Stimulated activated CD4-positive, alpha-beta T cell treated with anti-CD3 and anti-CD28 coated beads, Interleukin-12 subunit alpha, Interleukin-12 subunit beta, amount 100 ng/mL, for 4 hours (primary cell): ENCODE measurements around the gene YY1.
A peak's percentile ranks its signal among the peaks of the same experiment; 100 is the strongest.
"Not testable (repeated sequence)": the region's sequence is repeated elsewhere in the genome, so short reads cannot be mapped to it uniquely, and the experiment has no call there.

ENCODE experiments used
- DNase-seq: peaks from one replicate; pipeline ENCODE4 v3.0.0-alpha.2; 2020

YY1 gene

DNA sequence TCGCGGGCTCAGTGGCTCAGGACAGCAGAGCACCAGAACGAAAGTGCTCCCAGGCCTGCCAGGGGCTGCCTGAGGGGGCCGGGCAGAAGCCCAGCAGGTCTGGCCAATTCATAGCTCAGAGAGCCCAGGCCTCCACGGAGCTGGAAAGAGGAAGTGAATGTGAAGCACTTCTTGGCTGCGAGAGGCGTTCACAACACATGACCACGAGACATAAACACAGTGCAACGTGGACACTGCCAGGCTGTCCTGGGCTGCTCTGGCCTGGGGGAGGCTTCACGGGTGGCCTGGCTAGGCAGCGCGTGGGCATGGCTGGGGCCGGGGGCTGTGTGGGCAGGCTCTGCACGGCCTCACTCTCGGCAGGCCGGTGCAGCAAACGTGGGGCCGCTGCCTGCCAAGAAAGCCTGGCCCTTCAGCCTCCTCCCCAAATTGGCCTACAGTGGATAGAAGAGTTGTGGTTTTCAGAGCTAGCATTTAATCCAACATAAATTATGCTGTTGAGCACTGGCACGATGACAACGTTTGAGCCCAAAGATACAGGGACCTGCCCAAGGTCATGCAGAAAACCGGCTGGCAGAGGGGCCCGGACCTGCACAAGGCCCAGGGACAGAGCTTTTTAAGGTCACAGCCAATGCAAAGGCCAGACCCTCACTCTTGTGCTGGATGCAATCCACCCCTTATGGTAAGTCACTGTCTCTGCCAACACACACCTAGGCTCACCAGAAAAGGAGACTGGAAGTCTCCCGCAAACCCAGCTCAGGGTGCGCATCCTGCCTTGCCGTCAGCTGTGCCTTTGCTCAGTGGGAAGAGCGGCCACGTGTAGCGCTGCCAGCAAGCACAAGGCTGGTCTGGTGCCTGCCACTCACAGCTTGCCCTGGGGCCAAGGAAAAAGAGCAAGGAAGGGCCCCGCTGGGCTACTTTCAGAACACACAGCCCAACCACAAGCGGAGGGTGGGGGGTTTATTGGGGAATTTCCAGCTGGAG is 58.7 kb downstream of the YY1 start:
- no peak for DNase-seq

- no peak for DNase-seq
Observed at GRCh38 chr14:100298551-100299237, 59.8 kb downstream of the YY1 start.

DNA sequence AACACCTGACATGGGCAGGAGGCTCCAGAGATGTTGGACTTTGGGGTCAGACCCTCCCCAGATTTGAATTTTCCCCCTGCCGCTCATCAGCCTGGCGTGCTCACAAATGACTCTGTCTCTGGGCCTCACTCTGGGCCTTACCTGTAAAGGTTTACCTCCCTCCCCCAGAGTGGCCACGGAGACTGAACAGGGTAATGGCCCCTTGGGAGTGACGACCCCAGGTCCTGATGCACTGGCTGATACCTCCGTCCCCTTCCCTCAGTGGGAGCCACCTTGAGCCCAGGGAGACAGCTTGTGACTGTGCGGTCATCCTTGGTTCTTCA is 60.3 kb downstream of the YY1 start:
- no peak for DNase-seq

DNA sequence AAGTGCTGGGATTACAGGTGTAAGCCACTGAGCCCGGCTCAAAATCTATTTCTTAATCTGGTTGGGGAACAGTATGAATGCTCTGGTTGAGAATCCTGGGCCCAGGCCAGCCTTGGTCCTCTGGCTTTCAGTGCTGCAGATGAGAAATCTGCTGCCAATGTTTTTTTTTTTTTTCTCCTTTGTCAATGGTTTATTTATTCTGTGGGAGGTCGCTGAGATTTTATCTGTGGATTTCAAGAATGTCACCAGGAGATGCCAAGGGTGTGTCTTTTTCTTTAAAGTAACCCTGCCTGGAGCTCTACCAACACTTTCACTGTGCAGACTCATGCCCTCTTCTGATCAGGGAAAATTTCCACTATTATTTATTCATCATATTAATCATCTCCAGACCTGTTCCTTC is 63.7 kb downstream of the YY1 start:
- no peak for DNase-seq

DNA sequence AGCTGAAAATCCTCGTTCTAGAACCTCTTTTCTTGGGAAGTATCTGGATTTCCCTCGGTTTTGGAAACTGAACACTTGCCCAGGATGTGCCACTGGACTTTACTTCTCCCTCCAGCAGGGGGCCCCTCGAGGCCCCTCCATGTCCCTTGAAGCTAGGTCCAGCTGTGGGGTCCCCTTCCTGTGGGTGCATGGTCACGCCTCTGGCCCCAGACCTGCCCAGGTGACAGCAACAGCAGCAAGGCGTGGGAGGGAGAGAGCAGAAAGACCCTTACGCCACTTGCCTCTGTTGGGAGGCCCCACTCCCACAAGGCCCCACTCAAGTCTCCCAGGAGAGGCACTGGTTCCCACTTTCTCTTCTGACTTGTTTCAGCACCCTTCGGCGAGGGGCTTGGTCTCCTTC is 64.2 kb downstream of the YY1 start:
- no peak for DNase-seq

- DNase-seq, result no peak
Observed at GRCh38 chr14:100303925-100304324, 65.0 kb downstream of the YY1 start.

GRCh38 chr14:100304825-100305323 is 65.9 kb downstream of the YY1 start:
- DNase-seq, result no peak

DNA sequence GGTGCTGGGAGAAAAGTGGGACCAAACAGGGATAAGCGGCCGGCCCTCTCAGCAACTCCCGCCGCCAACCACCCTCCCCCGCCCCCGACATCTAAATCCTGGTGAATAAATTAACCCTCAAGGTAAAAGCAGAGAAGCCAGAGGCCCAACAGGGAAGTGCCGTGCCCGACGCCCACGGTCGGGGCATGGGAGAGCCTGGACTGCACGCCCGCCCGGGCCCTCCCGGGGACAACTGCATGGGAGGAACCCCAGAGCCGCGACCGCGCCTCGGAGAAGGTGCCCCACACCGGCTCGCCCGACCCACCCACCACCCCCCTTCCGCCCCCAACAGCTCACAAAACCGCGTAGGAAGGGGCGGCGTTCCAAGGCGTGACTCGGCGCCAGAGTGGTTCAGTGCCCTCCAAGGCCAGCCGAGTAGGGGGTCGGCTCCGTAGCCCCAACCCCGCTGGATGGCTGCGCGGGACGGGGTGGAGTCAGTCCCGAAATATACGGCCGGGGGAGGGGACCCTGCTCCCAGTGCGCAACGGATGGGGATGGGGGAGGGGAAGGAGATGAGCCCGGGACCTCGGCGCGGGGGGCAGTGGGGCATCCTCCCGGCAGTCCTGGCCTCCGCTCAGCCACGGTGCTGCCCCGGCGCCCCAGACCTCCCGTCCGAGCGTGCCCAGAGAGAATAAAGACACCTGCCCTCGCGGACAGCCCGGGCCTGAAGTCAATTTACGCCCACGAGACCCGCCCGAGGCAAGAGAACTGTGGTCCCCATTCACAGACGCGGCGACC is 66.6 kb downstream of the YY1 start:
- peak; percentile 28 for DNase-seq

- DNase-seq, result peak; percentile 72
Observed at GRCh38 chr14:100306101-100306997, 67.4 kb downstream of the YY1 start, which contains the start of gene SLC25A29. Gene SLC25A29, minus strand, starts transcription at chr14:100306444. Its CDS starts 212 bp downstream, at chr14:100306232.

- DNase-seq, result no peak
Observed at GRCh38 chr14:100306998-100307765, 68.2 kb downstream of the YY1 start.

- no peak for DNase-seq
Observed at GRCh38 chr14:100307766-100308426, 69.0 kb downstream of the YY1 start.

GRCh38 chr14:100308427-100308792 is 69.5 kb downstream of the YY1 start:
- DNase-seq, result not testable (repeated sequence)

DNA sequence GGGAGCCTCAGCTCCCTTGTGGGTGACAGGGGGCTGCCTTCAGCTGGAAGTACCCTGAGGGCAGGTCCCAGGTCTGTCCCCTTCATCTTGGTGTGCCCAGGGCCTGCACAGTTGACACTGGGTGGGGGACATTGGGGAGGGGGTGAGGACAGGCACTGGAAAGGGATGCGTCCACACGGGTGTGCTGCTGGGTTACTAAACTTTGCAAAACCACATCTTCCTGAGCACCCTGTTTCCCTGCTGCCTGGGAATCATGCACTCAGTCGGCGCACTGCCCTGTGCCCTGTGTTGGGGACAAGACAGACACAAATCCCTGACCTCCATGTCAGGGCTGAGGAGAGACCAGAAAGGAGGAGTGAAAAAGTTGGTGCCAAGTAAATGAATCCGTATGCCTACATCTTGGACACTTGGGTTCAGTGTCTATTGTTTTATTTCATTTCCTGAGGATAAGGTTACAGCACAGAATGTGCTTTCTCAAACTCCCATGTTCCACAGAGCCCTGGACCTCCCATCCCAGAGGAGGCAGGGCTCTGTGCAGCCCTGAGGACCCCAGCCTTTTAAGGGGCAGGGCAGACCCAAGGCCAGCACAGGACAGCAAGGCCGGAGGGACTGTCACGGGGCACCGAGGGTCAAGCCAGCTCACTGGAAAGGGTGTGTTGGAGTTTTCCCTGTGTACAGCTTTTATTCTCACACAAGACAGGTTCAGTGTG is 70.2 kb downstream of the YY1 start:
- no peak for DNase-seq

- not testable (repeated sequence) for DNase-seq
Observed at GRCh38 chr14:100312110-100312876, 73.3 kb downstream of the YY1 start.

GRCh38 chr14:100312877-100313400 is 74.0 kb downstream of the YY1 start:
- DNase-seq, result no peak

- DNase-seq, result no peak
Observed at GRCh38 chr14:100313464-100314230, 74.7 kb downstream of the YY1 start.

GRCh38 chr14:100314724-100315123 is 75.8 kb downstream of the YY1 start:
- no peak for DNase-seq

DNA sequence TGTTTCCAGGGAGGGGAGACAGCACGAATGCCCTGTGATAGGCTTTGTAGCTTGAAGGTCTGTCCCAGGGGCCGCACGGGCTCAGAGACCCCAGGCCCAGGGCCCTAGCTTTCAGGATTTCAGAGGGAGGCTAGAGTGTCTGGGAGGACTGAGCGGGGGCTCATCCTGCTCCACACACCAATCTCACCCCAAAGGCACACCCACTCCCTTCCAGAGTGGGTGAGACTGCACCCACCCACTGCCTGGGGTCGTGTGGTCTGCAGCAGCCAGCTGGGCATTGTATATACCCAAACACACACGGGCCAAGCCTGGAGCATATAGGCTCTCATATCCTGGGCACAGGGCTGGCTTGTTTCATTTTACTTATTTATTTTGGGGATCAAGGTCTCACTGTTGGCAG is 78.4 kb downstream of the YY1 start:
- no peak for DNase-seq
